Measurements from ENCODE around the gene WDTC1.

- TF ChIP-seq POLR2AphosphoS5 (IDR thresholded peaks at IDR 0.05; ENCODE audit: low read depth, low read length): no peak
- TF ChIP-seq TAF1 (IDR thresholded peaks at IDR 0.05; ENCODE audit: borderline replicate concordance, insufficient read depth, low read length): no peak
Measured at GRCh38 chr1:27343639-27344025, 109.2 kb downstream of the WDTC1 start.

All from PFSK-1 (cell line).